Muscle of arm (tissue), 12 donors: ENCODE results near the gene CELF2. TPM values are rescaled to one million over a fixed set of nuclear protein-coding genes. Genes with fewer than 3 reads are reported as not detected.

Source experiments
- DNase-seq: peaks from one replicate; pipeline ENCODE4 v3.0.0-alpha.2; 2013
- polyA plus RNA-seq, 12 donors: library from polyadenylated mRNA; unstranded; fragments of 120-200 nt; gene quantifications; one replicate each; pipeline ENCODE4 v1.2.1, GENCODE V29; 2013; ENCODE audit not compliant: insufficient read length in 12 of 12

The CELF2 gene
- polyA plus RNA-seq, 12 donors: 60.3 to 93.7 (median 77.8) TPM

DNA sequence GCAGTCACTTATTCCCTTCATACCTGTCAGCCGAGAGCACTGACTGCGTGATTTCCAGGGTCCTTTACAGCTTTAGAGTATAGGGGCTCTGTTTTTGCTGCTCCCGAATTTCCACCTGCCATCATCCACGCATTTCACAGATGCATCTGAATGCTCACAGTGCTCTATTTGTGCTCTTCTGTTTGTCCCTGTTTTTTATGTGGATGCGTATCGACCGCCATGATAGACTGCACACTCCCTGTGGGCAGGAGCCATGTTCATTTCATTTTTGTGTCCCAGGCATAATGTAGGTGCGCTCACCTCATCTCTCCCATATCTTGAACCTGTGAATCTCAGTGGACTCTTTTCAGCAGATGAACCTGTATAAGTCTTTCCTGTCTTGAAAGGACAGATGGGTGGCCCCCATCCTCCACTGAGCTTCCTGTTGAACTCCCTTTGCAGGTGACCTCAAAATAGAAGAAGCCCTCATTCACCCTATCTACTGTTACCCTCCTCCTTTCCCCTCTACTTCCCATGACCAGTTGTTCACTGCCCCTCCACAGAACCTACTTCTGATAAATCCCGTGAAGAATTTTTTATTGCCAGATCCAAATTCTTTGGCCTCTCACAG, 228.4 kb downstream of the CELF2 start:
- DNase-seq: no peak

DNA sequence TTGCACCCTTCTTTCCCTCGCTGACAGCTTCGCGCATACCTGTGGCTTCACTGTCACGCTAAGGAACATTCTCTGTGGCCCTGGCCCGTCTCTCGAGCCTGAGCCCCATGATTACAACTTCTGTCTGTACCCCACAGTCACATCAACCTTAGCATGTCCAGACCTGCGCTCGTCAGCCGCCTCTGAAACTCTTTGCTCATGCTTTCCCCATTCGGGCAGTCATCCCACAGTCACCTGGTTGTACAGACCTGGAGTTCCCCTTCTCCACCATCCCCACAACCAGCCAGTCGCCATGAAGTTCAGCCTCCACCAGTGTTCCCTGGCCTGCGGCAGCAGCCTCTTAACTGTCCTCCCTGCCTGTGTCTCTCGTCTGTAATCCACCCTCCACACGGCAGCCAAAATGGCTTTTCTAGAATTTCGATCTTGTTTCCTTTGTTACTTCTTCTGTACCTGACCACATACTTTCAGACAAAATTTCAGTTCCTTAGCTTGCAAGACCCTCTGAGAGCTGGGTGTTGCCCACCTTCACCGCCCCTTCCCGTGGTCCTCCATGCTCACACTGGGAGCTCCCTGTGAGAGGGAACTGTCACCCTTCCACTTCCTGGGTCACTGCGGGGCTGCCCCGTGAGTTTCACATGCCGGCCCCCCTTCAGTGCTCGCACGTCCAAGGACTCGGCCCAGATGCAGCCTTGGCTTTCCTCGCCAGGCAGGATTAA, 229.2 kb downstream of the CELF2 start:
- no peak for DNase-seq

GRCh38 chr10:11249152-11249807, 231.6 kb downstream of the CELF2 start:
- no peak for DNase-seq

DNA sequence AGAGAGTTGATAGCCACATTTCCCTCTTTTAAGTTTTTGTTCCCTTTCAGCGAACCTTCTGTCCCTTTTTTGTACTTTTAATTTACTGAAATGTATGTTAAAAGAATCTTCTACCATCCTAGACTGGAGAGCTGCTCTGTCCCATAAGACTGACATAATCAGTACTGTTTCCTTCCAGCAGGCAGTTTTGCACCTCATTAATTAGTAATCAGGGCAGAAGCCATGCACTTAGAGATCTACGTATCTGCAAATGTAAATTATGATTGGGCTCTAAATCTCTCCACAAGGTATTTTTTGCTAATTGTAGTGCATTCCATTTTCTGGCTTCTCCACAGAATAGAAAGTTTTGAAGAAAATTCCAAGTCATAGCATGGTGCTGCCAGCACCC, 232.1 kb downstream of the CELF2 start:
- no peak for DNase-seq

GRCh38 chr10:11250304-11250703, 232.6 kb downstream of the CELF2 start:
- no peak for DNase-seq

- no peak for DNase-seq
Measured at GRCh38 chr10:11252887-11253286, 235.2 kb downstream of the CELF2 start.

- no peak for DNase-seq
Measured at GRCh38 chr10:11253385-11254002, 235.8 kb downstream of the CELF2 start.

GRCh38 chr10:11255156-11255555, 237.5 kb downstream of the CELF2 start:
- DNase-seq: no peak

GRCh38 chr10:11255796-11256444, 238.2 kb downstream of the CELF2 start:
- DNase-seq: no peak

- no peak for DNase-seq
Measured at GRCh38 chr10:11256896-11257295, 239.2 kb downstream of the CELF2 start.

GRCh38 chr10:11257440-11258090, 239.9 kb downstream of the CELF2 start:
- no peak for DNase-seq

DNA sequence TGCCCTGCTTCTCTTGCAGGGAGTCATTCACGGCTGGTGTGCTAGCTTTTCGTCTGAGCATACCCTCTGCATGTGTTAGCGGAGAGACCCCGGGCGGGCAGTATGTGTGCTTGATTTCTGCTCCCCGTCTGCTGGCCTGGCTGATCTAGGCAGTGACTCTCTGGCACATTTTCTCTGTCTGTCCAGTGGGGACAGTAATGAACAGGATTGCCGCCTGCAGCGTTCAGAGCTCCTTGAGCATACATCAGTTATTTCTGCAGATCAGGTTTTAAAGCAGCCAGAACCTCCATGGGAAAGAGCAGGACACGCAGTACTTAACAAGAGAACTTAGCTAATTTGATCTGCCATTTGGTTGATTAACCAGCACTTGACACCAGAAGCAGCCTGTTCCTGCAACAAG, 242.5 kb downstream of the CELF2 start:
- no peak for DNase-seq

DNA sequence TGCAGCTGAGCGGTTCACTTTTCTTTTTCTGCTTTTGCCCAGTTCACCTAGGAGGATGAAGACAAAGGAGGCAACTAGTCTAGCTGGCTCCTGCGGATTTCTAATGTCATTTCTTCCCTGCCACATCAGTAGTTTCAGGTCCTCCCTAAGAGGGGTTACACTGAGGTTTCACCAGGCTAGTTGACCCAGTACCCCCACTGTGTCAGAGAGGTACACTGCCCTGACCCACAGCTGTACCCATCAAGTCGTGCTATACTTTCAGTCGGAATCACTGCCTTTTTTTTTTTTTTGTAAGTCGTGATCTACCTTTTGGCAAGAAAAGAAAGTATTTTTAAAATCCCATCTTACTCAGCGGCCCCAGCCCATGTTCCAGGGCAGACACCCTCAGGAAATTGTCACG, 243.5 kb downstream of the CELF2 start:
- DNase-seq: no peak

- DNase-seq: no peak
Measured at GRCh38 chr10:11261687-11262493, 244.2 kb downstream of the CELF2 start.

- DNase-seq: no peak
Measured at GRCh38 chr10:11262494-11263345, 245.0 kb downstream of the CELF2 start.

DNA sequence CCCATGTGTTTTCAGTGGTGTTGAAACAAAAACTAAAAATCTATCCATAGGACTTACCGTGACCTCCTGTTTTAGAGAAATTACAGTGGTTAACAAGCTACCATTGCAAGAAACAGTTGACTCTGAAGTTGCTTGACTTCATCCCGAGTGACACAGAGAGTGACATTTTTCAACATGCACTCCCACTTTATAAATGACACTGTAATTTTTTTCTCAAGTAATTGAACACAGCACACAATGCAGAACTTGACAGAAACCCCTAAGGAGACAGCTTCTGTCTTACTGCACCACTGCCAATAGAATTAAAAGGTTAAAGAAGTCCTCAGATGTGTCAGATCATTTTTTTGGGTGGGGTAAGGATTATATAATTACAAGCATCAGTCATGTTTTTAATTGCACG, 246.1 kb downstream of the CELF2 start:
- no peak for DNase-seq

DNA sequence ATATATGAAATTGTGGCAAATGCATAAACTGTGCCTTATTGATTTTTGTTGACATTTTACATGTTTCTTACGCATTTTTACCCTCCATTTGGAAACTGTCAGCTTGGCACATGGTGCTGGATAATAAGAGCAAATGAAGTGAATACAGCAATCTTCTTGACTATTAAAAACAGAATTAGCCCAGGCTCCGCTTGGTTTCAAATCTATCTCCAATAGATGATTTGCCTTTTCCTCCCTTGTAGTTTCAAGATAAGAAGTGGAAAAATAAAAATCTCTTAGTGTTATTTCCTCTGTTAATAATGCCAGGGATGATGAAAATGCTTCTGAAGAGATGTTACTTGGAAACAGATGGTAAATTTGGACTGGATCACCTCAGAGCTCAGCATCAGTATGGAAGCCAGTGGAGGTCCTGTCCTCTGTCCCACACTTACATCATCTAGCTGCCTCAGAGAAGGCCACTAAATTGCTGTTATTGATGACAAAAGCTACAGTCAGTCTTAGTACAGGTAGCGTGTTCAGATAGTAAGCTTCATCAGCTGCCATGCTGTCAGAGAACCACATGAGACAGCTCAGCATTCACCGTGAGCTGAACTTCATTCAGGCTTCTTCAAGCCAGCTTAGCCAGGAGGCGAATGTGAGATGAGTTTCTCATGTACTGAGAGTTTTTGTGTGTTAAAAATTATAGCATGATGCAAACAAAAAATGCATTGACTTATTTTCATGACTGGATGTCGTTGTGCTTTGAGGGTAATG, 246.8 kb downstream of the CELF2 start:
- DNase-seq: no peak

GRCh38 chr10:11265484-11265883, 247.8 kb downstream of the CELF2 start:
- no peak for DNase-seq

DNA sequence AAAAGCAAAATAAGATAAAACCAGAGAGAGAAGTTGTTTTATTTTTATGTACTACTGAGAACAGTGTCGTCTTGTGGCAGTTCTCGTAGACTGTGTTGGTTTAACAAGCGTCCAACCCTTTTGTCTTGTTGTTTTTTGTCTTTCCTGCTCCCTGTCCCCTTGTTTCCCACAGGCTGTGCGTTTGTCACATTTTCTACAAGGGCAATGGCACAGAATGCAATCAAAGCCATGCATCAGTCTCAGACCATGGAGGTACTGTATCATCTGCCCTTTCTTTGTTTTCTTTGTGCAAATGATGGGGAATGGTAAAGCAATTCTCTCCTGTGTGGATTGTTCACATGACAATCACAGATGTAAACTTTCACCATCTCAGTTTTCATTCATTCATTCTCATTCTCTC, 248.8 kb downstream of the CELF2 start:
- DNase-seq: no peak
